Endothelial cell of hepatic sinusoid (primary cell): ENCODE measurements around the gene LRIG2.
"Not testable (repeated sequence)": the region's sequence is repeated elsewhere in the genome, so short reads cannot be mapped to it uniquely, and the experiment has no call there.

Experiments
- in situ Hi-C: cut with HindIII; loops from 2 replicates; pipeline ENCODE4 v1.10.0; 2017; ENCODE audit warnings: low sequenced_read_pairs

Gene LRIG2

GRCh38 chr1:113156368-113156767 lies 83.4 kb downstream of the LRIG2 start:
- in situ Hi-C loops: no loop called here

GRCh38 chr1:113158743-113159142 lies 85.7 kb downstream of the LRIG2 start:
- in situ Hi-C loops: not testable (repeated sequence)

DNA sequence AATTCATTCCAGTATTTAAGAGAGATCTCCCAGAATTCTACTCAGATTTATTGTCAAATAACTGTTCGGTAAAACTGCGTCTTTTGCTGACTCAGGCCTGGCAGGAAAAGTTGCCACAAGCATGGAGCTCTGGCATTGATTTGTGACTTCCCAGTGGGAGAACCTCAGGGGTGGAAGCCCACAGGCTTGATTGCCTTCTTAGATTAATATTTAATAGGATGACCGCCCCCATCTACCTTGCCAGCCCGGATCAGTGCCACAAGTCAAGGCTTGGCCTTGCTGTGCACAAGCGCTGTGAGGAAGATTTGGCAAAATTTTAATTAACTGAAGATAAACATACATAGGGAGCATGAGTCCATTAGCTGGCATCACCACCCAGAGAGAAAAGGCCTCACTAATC lies 93.5 kb downstream of the LRIG2 start:
- in situ Hi-C loops: no loop called here

- in situ Hi-C loops: no loop called here
Observed at GRCh38 chr1:113168946-113169345, 95.9 kb downstream of the LRIG2 start.

DNA sequence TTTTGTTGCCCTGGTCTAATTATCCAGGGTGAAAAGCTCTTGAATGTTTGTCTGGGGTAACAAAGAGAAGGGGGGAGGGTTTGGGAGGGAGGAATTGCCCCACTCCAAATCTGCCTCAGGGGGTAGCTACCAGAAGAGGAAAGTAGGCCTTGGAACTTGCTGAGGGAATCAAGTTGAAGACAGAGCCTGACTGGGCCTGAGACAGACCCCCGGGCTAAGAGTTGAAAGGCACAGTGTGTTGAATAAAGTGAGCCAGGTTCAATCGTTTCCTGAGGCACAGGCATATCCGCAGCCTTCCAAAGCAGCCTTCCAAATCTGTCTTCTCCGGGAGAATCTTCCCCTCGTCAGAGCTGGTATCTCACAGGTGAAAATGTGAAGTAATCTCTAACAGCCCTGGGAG lies 96.6 kb downstream of the LRIG2 start:
- in situ Hi-C loops: no loop called here

DNA sequence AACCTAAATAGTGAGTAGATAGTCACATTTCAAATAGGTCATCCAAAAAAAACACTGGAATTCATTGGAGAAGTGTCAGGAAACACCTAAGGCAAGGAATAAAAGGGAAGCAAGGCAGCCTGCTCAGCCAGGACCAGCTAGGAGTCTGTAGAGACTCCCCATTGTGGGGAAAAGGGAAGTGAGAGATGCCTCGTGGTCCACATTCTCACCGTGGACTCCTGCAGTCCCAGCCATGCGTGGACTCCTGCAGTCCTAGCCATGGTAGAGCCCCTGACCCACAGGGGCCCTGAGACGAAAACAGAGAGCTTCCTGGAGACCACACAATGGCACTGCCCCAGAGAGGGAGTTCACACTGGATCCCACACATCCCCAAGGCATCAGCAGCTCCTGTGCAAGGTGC lies 97.5 kb downstream of the LRIG2 start:
- in situ Hi-C loops: no loop called here

GRCh38 chr1:113178106-113178505 lies 105.1 kb downstream of the LRIG2 start:
- in situ Hi-C loops: no loop called here

DNA sequence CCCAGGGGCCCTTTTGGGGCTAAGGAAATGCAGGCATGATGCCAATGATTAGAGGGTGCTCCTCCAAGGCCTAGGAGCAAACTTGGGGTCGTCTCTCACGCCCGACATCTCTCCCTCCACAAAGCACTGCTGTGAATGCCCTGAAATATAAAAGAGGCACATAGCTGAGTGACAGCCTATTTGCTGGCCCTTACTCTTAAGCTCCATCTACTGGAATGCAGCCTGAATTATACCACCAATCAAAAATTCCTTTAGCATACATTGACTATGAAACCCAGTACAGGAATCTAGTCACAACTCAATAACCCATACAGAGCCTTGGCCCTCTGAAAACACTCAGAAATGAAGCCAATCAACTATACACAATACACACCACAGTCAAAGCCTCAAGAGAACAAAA lies 105.5 kb downstream of the LRIG2 start:
- in situ Hi-C loops: no loop called here
